SK-N-MC (cell line): ENCODE data around the gene BARX1.

ENCODE experiments used
- EZH2 ChIP-seq: fragments of 200-600 bp; sonication (generic); IDR thresholded peaks from one replicate; pipeline ENCODE4 v1.6.1; 2017; ENCODE audit warnings: antibody characterized with exemption
- FOXP2 ChIP-seq: optimal IDR thresholded peaks from 2 replicates; pipeline ENCODE3; 2011; ENCODE audit warnings: mild to moderate bottlenecking, moderate library complexity; ENCODE audit not compliant: insufficient read depth; ENCODE audit errors: extremely low read length, control extremely low read depth
- POLR2AphosphoS5 ChIP-seq: IDR thresholded peaks from 2 replicates; pipeline ENCODE4 v1.6.1; 2012; ENCODE audit warnings: mild to moderate bottlenecking, low read depth, low read length, borderline replicate concordance

GRCh38 chr9:93974151-93974550 is 19.0 kb upstream of the BARX1 start:
- TF ChIP-seq FOXP2 (no peak), EZH2 (no peak), POLR2AphosphoS5 (no peak)
